IgD-negative memory B cell (primary cell): Measurements from ENCODE around the gene SESN3. TPM values are rescaled to one million over a fixed set of nuclear protein-coding genes. Genes with fewer than 3 reads are reported as not detected.
A peak's percentile ranks its signal among the peaks of the same experiment; 100 is the strongest.
"Not testable (repeated sequence)": the region's sequence is repeated elsewhere in the genome, so short reads cannot be mapped to it uniquely, and the experiment has no call there.

Source experiments
- H3K27ac Mint-ChIP-seq, 3 donors: one replicate each; pipeline ENCODE4 v1.8.0; 2020 to 2022; ENCODE audit warnings: mild to moderate bottlenecking in 3 of 3, mixed read lengths in 3 of 3, moderate library complexity in 1 of 3
- H3K27me3 Mint-ChIP-seq: one replicate; pipeline ENCODE4 v1.8.0; 2021; ENCODE audit warnings: mixed read lengths
- H3K36me3 Mint-ChIP-seq: one replicate; pipeline ENCODE4 v1.8.0; 2020; ENCODE audit warnings: mild to moderate bottlenecking, mixed read lengths
- H3K4me1 Mint-ChIP-seq, 3 donors: one replicate each; pipeline ENCODE4 v1.8.0; 2020 to 2022; ENCODE audit warnings: mixed read lengths in 3 of 3, mild to moderate bottlenecking in 1 of 3
- H3K4me3 Mint-ChIP-seq, 4 donors: one replicate each; pipeline ENCODE4 v1.8.0; 2020 to 2022; ENCODE audit warnings: mild to moderate bottlenecking in 4 of 4, mixed read lengths in 4 of 4, moderate library complexity in 3 of 4
- H3K9me3 Mint-ChIP-seq, 3 donors: one replicate each; pipeline ENCODE4 v1.8.0; 2020 to 2021; ENCODE audit warnings: mixed read lengths in 3 of 3, mild to moderate bottlenecking in 1 of 3
- polyA plus RNA-seq: library from polyadenylated mRNA; unstranded; fragments of 300-500 nt; fragmentation: Illumina TruSeq; gene quantifications from one replicate; pipeline ENCODE4 v1.2.3, GENCODE V29; 2021

SESN3 gene
- polyA plus RNA-seq, 1 donor from 2014 or later: 2.9 TPM

DNA sequence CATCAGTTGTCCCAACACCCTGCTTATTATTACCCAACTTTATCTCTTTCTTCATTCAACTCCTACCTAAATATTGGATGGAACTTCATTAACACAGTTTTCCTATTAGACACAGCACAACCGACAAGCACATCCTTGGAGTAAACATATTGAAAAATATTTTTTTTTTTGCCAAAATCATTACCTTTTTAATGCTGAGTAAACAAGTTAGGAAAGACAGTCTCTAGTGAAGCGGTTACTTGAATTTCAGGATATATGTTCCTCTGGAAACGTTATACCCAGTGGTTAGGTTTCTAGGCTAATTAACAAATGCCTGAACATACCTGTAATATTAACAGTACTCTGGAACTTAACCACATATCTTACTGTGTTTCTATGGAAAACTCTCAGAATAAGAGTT lies 11.4 kb downstream of the SESN3 start:
- H3K4me3 Mint-ChIP-seq: no peak overlapping the region
- peaks cover 25 to 34% (median 29%) of the 10 kb centered on the region in 3 donors for H3K4me1 Mint-ChIP-seq
- peaks cover 6% of the 10 kb centered on the region for H3K36me3 Mint-ChIP-seq
- H3K9me3 Mint-ChIP-seq: no peaks in the 10 kb centered on the region
- H3K27me3 Mint-ChIP-seq: no peaks in the 10 kb centered on the region
- peak overlapping the region in 1 of 3 donors; percentile 28 for H3K27ac Mint-ChIP-seq

DNA sequence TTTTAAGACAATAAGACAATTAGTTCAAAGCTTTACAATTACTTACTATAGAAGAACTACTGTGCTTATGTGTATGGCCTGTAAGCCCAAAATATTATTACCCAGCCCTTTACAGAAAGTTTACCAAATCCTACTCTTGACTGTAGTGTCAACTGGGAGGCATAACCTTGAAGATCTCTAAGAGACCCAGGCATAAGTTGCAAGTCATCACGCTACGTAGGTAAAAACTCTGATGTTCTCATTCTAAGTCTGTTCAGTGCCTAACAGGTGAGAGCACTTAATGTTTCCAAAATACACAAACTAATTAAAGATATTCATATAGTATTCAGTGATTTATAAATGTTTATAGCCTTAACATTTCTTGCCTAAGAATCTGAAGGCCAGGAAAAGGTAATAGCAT lies 12.9 kb downstream of the SESN3 start:
- Mint-ChIP-seq H3K27me3 (no peaks in the 10 kb centered on the region), H3K9me3 (no peaks in the 10 kb centered on the region), H3K27ac (peak overlapping the region in 1 of 3 donors; percentile 13), H3K36me3 (peaks cover 5% of the 10 kb centered on the region), H3K4me3 (no peak overlapping the region), H3K4me1 (peaks cover 26 to 39% (median 35%) of the 10 kb centered on the region in 3 donors)

- H3K4me3 Mint-ChIP-seq: peak overlapping the region in 1 of 4 donors; percentile 34
- H3K27me3 Mint-ChIP-seq: no peaks in the 10 kb centered on the region
- H3K9me3 Mint-ChIP-seq: peaks cover 2 to 5% (median 4%) of the 10 kb centered on the region in 3 donors
- H3K36me3 Mint-ChIP-seq: peaks cover 13% of the 10 kb centered on the region
- H3K4me1 Mint-ChIP-seq: peaks cover 32 to 35% (median 34%) of the 10 kb centered on the region in 3 donors
- H3K27ac Mint-ChIP-seq: no peak overlapping the region
Measured at GRCh38 chr11:95212609-95213008, 18.4 kb downstream of the SESN3 start.

DNA sequence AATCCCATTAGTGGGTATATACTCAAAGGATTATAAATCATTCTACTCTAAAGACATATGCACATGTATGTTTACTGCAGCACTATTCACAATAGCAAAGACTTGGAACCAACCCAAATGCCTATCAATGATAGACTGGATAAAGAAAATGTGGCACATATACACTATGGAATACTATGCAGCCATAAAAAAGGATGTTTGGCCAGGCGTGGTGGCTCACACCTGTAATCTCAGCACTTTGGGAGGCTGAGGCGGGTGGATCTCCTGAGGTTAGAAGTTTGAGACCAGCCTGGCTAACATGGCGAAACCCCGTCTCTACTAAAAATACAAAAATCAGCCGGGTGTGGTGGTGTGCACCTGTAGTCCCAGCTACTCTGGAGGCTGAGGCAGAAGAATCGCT lies 21.5 kb downstream of the SESN3 start:
- not testable (repeated sequence) for H3K4me3 Mint-ChIP-seq, H3K27me3 Mint-ChIP-seq, H3K9me3 Mint-ChIP-seq
- Mint-ChIP-seq H3K27ac (peak overlapping the region in 1 of 3 donors; percentile 18), H3K4me1 (peaks cover 36 to 54% (median 37%) of the 10 kb centered on the region in 3 donors), H3K36me3 (peaks cover 17% of the 10 kb centered on the region)

DNA sequence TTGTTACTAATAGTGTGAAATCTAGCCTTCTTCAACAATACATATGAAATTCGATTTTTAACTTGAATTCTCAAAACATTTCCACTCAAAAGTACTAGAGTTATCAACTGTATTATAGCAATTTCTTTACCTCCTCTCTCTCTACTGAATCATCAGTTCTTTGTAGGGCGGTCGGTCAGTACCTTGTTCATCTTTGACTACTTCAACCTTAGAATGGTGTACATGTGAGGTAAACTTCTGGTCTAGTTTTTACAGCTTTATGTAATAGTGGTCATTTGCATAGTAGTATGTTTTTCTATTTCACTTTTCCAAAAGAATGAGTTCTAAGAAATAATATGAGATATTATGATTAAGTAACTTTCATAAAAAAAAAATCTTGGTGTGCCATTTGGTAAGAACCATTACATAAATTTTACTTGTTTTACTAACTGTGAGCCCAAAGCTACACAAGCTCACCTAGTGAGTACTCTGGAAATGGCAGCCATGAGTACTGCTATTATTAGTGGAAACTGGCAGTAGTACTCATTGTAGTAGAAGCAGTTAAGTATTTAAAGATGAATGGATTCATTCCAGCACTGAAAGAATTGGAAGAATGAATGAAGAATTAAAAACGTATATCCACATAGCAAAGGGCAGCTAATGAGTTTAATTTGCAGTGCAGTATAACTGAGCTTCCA lies 30.1 kb downstream of the SESN3 start:
- H3K27me3 Mint-ChIP-seq: no peaks in the 10 kb centered on the region
- H3K4me1 Mint-ChIP-seq: peaks cover 43 to 70% (median 48%) of the 10 kb centered on the region in 3 donors
- H3K36me3 Mint-ChIP-seq: peaks cover 8% of the 10 kb centered on the region
- no peak overlapping the region for H3K4me3 Mint-ChIP-seq
- peak overlapping the region in 1 of 3 donors; percentile 7 for H3K27ac Mint-ChIP-seq
- H3K9me3 Mint-ChIP-seq: no peaks in the 10 kb centered on the region

- Mint-ChIP-seq H3K4me1 (peaks cover 26 to 42% (median 36%) of the 10 kb centered on the region in 3 donors), H3K9me3 (no peaks in the 10 kb centered on the region), H3K27ac (peak overlapping the region in 2 of 3 donors; percentile 45 to 59), H3K4me3 (no peak overlapping the region), H3K27me3 (no peaks in the 10 kb centered on the region), H3K36me3 (peaks cover 10% of the 10 kb centered on the region)
Measured at GRCh38 chr11:95195831-95196230, 35.2 kb downstream of the SESN3 start.

GRCh38 chr11:95193541-95193940 lies 37.5 kb downstream of the SESN3 start:
- Mint-ChIP-seq H3K9me3 (no peaks in the 10 kb centered on the region), H3K4me3 (no peak overlapping the region), H3K36me3 (peaks cover 13% of the 10 kb centered on the region), H3K4me1 (peaks cover 22 to 44% (median 27%) of the 10 kb centered on the region in 3 donors), H3K27me3 (no peaks in the 10 kb centered on the region), H3K27ac (peak overlapping the region in 2 of 3 donors; percentile 16 to 31)

DNA sequence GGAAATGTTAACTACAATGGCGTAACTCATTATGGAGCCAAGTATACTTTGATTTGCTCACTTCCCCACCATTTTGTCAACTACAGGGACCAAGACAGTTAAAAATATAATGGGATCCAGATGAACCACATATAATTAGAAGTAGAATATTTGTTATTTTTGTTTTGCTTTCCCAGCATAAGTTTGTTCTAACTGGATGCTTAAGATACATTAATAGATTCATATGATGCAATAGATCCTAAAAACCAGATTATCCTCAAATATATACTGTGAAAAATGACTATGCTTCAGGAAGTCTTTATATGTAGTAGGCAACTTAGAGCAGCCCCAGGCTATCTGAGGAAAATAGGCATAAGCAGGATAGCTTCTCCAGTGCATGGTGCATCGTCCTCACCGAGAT lies 38.3 kb downstream of the SESN3 start:
- Mint-ChIP-seq H3K4me3 (no peak overlapping the region), H3K36me3 (peaks cover 13% of the 10 kb centered on the region), H3K27me3 (no peaks in the 10 kb centered on the region), H3K27ac (no peak overlapping the region), H3K4me1 (peaks cover 21 to 40% (median 25%) of the 10 kb centered on the region in 3 donors), H3K9me3 (no peaks in the 10 kb centered on the region)

- Mint-ChIP-seq H3K36me3 (peaks cover 9% of the 10 kb centered on the region), H3K4me3 (no peak overlapping the region), H3K27me3 (no peaks in the 10 kb centered on the region), H3K9me3 (no peaks in the 10 kb centered on the region), H3K27ac (peak overlapping the region in 1 of 3 donors; percentile 1), H3K4me1 (peaks cover 7 to 15% (median 15%) of the 10 kb centered on the region in 3 donors)
Measured at GRCh38 chr11:95187723-95188122, 43.3 kb downstream of the SESN3 start.

DNA sequence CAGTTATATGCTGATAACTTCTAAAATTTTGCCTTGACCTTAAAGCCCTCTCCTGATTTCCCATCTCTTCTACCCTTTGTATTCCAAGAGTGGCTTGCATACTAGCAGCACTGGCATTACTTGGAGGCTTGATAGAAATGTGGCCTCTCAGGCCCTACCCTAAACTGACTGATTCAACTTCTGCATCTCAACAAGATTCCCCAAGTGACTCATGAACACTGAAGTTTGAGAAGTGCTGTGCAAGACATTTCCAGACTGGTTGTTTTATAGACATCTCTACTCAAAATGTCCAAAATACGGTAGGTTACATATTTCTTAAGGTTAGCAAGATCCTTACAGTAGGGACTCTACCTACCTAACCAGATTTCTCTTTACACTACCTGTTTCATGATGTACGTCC lies 48.6 kb downstream of the SESN3 start:
- H3K27ac Mint-ChIP-seq: peak overlapping the region in 2 of 3 donors; percentile 9 to 90

DNA sequence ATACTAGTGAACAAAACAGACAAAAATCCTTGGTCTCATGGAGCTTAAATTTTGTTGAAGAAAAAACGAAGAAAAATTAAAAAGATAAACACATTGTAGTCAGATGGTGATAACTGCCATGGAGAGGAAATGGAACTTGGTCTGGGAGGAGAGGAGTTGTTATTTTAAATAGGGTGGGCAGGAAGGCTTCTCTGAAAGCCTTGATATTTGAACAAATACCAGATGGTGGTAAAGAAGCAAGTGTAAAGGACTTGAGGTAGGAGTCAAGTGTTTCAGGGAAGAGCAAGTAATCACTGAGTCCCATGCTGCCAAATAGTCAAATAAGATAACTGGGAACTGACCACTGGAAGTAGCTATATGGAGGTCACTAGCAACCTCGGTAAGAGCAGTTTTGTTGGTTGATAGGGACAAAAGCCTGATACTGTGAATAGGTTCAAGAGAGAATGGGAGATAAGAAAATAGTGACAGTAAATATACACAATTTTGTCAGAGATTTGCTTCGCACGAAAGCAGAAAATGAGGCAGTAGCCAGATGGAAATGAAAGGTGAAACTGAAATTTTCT lies 55.1 kb downstream of the SESN3 start:
- Mint-ChIP-seq H3K9me3 (no peaks in the 10 kb centered on the region), H3K27me3 (no peaks in the 10 kb centered on the region), H3K4me1 (no peaks in the 10 kb centered on the region), H3K27ac (peak overlapping the region in 2 of 3 donors; percentile 26 to 62), H3K36me3 (no peaks in the 10 kb centered on the region), H3K4me3 (no peak overlapping the region)

More for the DNA sequence above, 48.6 kb downstream of the SESN3 start:
- Mint-ChIP-seq H3K27me3 (no peaks in the 10 kb centered on the region), H3K36me3 (peaks cover under 1% of the 10 kb centered on the region), H3K4me3 (no peak overlapping the region), H3K9me3 (no peaks in the 10 kb centered on the region), H3K4me1 (peaks cover 2 to 7% (median 6%) of the 10 kb centered on the region in 3 donors)

DNA sequence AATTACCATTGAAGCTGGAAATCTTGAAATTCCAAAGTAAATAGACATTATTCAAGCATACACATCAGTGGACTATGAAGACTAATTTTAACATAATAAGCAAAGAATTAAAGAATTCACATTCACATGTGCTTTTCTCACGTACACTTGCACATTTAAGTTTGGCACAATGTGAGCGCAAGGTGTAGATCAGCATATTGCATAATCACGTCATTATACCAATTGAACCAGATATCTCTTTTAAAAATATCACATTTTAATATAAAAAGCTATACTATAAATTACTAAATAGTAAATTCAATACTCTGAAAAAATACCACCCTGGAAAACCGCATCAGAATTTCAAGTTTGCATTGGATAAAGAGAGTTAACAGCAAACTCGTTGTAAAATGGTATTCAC lies 60.7 kb downstream of the SESN3 start:
- Mint-ChIP-seq H3K4me1 (peaks cover 0 to 7% (median 2%) of the 10 kb centered on the region in 3 donors), H3K4me3 (no peak overlapping the region), H3K27me3 (no peaks in the 10 kb centered on the region), H3K27ac (no peak overlapping the region), H3K9me3 (no peaks in the 10 kb centered on the region), H3K36me3 (no peaks in the 10 kb centered on the region)

DNA sequence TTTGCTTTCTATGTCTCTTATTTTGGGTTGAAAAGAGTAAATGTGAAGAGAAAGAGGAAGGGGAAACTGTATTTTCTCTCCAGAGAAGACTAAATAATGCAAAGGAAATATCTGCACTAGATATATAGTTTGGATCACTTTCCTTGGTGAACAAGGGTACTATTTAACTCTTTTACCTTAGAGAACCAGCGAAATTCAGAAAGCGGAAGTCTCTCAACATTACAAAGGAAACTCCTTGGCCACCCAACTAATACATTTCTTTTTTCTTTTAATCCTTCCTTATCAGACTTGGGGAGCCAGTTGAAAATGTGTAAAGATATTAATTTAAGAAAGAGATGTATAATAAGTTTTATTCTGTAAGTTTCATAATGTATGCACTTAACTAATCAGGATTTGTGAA lies 64.2 kb downstream of the SESN3 start:
- H3K27me3 Mint-ChIP-seq: no peaks in the 10 kb centered on the region
- H3K4me1 Mint-ChIP-seq: peaks cover 3 to 21% (median 15%) of the 10 kb centered on the region in 3 donors
- no peaks in the 10 kb centered on the region for H3K9me3 Mint-ChIP-seq
- H3K36me3 Mint-ChIP-seq: no peaks in the 10 kb centered on the region
- no peak overlapping the region for H3K27ac Mint-ChIP-seq
- no peak overlapping the region for H3K4me3 Mint-ChIP-seq

- no peaks in the 10 kb centered on the region for H3K9me3 Mint-ChIP-seq
- H3K4me1 Mint-ChIP-seq: peaks cover 3 to 27% (median 15%) of the 10 kb centered on the region in 3 donors
- H3K4me3 Mint-ChIP-seq: no peak overlapping the region
- H3K27me3 Mint-ChIP-seq: no peaks in the 10 kb centered on the region
- H3K36me3 Mint-ChIP-seq: no peaks in the 10 kb centered on the region
- peak overlapping the region in 1 of 3 donors; percentile 1 for H3K27ac Mint-ChIP-seq
Measured at GRCh38 chr11:95165638-95166037, 65.4 kb downstream of the SESN3 start.

DNA sequence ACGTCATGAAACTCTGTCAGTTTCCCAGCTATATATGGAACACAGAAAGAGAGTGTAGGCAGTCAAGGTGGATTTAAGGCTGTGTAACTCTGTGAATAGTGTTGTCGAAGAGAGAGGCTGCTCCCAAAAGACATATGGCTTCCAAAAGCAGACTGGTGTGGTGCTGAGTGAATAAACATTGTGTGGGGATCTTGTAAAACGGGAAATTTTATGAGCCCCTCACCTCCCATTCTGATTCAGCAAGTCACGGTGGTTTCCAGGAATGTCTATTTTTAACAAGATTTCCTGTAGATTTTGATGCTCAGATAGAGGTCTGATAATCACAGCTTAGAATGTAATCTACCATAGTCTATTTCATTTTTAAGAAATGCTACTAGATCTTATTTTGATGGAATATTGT lies 67.9 kb downstream of the SESN3 start:
- Mint-ChIP-seq H3K4me1 (peaks cover 3 to 27% (median 15%) of the 10 kb centered on the region in 3 donors), H3K27ac (peak overlapping the region in 2 of 3 donors; percentile 68 to 73), H3K9me3 (no peaks in the 10 kb centered on the region), H3K36me3 (peaks cover 5% of the 10 kb centered on the region), H3K27me3 (no peaks in the 10 kb centered on the region), H3K4me3 (no peak overlapping the region)

GRCh38 chr11:95161248-95161647 lies 69.8 kb downstream of the SESN3 start:
- Mint-ChIP-seq H3K9me3 (no peaks in the 10 kb centered on the region), H3K36me3 (peaks cover 5% of the 10 kb centered on the region), H3K27me3 (no peaks in the 10 kb centered on the region), H3K4me3 (no peak overlapping the region), H3K4me1 (peaks cover 5 to 20% (median 15%) of the 10 kb centered on the region in 3 donors), H3K27ac (peak overlapping the region in 2 of 3 donors; percentile 68 to 78)
